GM21423 (cell line): ENCODE measurements around the gene FAM193A.
"Not testable (repeated sequence)": the region's sequence is repeated elsewhere in the genome, so short reads cannot be mapped to it uniquely, and the experiment has no call there.

Source experiments
- ATAC-seq: cut with Tn5 transposase; IDR thresholded peaks from one replicate; pipeline ENCODE4 v1.9.1; 2021; ENCODE audit warnings: mild to moderate bottlenecking, moderate library complexity; ENCODE audit not compliant: unreplicated experiment

The FAM193A gene

DNA sequence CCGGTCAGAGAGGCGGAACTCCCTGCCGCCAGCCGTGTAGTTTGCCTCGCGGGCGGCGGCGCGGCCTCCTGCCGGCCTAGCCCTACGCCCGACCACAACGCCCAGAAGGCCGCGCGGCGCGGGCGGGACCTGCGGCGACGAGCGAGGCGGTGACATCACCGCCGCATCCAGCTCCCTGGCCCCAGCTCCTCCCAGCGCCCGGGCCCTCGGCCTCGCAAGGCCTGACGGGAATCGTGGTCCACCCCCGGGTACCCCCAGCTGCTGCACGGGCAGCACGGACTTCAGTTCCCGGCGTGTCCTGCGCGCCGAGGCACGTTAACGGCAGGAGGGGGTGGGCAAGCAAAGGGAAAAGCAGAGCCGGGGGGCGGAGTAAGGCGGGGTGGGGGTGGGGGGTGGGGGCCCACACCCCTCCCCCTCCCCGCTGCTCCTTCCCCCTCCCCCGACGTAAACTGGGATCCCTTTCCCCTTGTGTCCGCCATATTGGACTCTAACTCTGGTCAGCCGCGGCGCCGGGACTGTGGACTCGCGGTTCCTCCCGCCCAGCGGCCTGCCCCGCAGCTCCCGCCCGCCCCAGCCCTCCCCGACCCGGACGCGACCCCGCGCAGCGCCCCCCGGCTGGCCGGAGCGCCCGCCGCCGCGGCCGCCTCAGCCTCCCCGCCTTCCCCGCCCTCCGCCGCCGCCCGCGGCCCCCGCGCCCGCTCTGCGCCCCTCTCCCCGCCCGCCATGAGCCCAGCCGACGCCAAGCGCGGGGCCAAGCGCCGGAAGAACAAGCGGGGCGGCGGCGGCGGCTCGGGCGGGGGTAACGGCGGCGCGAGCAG is at the start of gene FAM193A:
Gene FAM193A, plus strand, starts transcription at position 455 of the 818 bp plus-strand sequence. Its CDS starts 269 bp downstream, at position 724.
- ATAC-seq = peak; percentile 87

- ATAC-seq = no peak
Measured at GRCh38 chr4:2486981-2487380, 49.5 kb upstream of the FAM193A start.

GRCh38 chr4:2487632-2488031 is 48.8 kb upstream of the FAM193A start:
- no peak for ATAC-seq

DNA sequence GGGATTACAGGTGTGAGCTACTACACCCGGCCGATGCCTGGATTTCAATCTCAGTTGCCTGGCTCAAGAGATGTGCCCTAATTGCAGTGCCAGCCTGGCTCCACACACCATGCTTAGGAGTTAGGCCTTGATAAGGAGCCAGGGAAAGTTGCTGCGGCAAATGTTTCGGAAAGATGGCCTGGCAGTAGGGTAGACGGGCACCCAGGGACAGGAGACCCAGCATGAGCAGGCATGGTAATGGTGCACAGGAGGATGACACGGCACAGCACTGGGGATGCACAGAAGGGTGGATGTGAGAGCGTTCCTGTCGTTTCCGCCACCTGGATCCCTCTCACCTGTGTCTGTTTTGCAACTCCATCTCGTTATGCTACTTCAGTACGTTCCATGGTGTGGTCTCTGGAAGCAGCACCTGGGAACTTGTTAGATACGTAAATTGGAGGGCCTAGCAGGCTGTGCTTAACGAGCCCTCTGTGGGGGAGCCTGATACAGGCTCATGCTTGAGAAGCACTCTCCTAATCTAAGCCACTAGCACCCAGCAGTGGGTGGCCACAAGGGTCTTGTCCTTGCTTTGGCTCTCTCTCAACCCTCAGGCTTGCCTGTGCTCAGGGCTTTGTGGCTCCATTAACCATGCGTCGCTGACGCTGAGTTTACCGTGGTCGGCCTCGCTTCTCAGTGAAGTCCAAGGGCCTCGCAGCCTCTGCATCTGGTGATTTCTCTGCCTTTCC is 47.2 kb upstream of the FAM193A start:
- ATAC-seq = no peak

DNA sequence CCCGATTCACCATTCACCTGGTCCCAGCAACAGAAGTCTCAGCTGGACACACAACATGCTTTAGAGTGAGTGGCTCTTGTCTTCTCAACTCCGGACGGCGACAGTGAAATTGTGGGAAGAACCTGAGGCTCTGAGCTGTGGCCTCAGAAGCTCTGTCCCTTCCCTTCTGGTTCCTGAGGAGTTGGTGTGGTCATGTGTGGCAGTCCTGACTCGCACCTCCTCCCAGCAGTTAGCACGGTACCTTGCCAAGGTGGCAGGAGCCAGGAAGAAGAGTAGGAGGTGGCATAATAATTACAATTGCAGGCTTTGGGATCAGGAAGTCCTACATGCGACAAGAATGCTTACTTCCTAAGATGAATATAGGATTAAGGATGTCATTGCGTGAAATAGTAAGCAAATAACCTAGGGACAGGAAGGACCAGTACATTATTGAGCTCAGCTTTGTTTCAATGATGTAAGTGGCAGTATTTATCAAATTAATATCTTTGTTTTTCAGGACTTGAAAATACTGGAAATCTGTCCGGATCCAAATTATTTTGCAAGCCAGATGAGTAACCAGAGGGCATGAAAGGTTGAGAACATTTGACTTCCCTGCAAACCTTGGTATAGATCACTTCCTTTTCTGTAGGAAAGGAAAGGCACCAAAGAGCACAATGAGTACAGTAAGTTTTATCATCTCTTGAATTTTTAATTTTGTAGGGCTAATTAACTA is 46.5 kb upstream of the FAM193A start:
- no peak for ATAC-seq

GRCh38 chr4:2492970-2493369 is 43.5 kb upstream of the FAM193A start:
- ATAC-seq = no peak

DNA sequence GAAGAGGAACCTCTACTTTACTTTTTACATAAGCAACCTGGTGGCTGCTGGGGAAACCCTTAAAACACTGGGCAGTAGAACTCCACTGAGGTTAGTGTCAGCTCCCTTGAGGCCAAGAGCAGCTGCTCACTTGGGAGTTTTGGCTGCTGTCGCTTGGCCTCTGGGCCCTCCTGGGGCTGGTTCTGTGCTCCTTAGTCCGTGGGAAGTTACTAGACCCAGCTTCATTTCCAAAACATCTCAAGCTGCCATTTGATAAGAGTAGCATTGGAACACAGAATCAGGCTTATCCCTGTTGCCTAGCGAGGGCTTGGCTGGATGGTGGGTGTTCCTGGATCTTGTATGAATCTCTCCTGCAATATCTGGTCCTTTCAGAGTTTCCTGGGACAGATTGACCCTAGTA is 41.5 kb upstream of the FAM193A start:
- ATAC-seq = no peak

GRCh38 chr4:2497324-2497723 is 39.1 kb upstream of the FAM193A start:
- no peak for ATAC-seq

DNA sequence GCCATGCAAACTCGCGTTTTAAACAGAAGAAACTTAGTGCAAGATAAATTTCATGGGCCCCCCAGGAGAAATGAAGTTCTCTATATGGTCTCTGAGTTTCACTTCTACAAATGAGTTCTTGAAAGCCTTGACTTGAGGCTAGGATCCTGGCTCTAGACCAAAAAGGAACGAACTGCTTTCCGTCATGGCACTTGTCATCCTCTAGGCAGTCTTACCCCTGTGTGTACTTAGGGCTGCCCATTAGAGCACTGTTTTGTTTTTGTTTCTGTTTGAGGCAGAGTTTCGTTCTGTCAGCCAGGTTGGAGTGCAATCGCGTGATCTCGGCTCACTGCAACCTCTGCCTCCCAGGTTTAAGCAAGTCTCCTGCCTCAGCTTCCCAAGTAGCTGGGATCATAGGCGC is 38.5 kb upstream of the FAM193A start:
- peak; percentile 84 for ATAC-seq

DNA sequence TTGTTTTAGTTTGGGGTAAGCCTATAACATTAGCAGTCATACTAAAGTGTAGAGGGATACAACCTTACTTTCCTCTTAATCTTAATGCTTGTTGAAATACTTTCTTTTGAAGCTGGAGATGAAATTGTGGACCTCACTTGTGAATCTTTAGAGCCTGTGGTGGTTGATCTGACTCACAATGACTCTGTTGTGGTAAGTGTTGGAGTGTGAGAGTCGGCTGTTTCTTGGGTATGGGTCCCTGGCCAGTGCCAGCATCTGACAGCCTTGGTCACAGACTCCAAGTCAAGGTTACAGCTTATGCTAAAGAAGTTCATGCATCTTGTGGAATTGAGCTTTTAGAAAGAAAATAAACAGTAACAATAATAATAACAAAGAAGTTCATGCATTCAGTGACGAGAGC is 35.9 kb upstream of the FAM193A start:
- no peak for ATAC-seq

GRCh38 chr4:2501034-2501594 is 35.3 kb upstream of the FAM193A start:
- ATAC-seq = no peak

- no peak for ATAC-seq
Measured at GRCh38 chr4:2503809-2504208, 32.6 kb upstream of the FAM193A start.

DNA sequence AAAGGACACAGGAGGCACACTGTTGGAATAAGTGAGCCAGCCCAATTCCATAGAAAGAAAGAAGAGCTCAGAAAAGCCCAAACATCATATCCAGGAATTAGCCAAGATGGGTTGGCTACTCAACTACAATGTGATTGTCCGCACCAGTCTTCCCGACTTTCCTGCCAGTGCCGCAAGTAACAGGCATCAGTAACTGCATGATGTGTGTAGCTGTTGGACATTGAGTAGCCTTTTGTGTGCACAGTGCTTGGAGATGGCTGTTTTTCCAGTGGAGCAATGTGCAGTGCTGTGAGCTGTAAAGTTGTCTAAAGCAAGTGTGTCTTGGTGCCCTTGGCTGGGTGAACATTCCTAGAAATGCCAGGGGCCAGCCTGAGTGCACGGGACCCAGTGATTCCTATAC is 29.2 kb upstream of the FAM193A start:
- ATAC-seq = no peak

GRCh38 chr4:2507855-2508254 is 28.6 kb upstream of the FAM193A start:
- no peak for ATAC-seq

GRCh38 chr4:2510351-2511259 is 25.8 kb upstream of the FAM193A start:
- ATAC-seq = no peak

- no peak for ATAC-seq
Measured at GRCh38 chr4:2511645-2512131, 24.8 kb upstream of the FAM193A start.

- ATAC-seq = no peak
Measured at GRCh38 chr4:2512396-2513135, 23.9 kb upstream of the FAM193A start.

GRCh38 chr4:2514193-2514592 is 22.3 kb upstream of the FAM193A start:
- ATAC-seq = not testable (repeated sequence)

DNA sequence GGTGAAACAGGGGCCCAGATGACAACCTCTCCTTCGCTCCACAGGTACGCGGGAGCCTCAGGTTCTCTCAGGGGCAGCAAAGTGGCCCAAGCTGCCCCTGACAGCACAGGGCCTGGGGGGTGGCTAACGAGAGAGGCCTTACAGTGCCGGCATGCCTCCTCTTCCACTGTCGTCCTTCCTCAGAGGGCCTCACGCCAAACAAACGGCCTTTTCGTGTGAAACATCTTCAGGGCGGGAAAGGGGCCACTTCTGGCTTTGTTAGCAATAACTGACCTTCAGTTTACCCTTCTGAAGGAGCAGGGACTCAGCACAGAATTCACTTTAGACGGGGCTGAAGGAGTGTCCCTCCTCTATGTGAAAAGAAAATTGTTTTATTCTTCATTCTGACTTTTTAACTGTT is 21.5 kb upstream of the FAM193A start:
- ATAC-seq = not testable (repeated sequence)
